T-helper 2 cell treated with Interferon-gamma antibody and Interleukin-4, amounts not matched to agents 100 ng/mL and 5 ng/mL, for 36 hours (primary cell): ENCODE results near the gene OSBPL10. TPM values are rescaled to one million over a fixed set of nuclear protein-coding genes. Genes with fewer than 3 reads are reported as not detected.

Experiments
- intact Hi-C: fragments of 100-400 bp; cut with micrococcal nuclease; formaldehyde crosslinking; loops from one replicate; pipeline ENCODE4 v1.15.1; 2023
- total RNA-seq: library from RNA; stranded (reverse); gene quantifications from 2 replicates; pipeline ENCODE4 v1.2.3, GENCODE V29; 2022

The OSBPL10 gene
- total RNA-seq, 1 donor from 2014 or later = 2.5 TPM

DNA sequence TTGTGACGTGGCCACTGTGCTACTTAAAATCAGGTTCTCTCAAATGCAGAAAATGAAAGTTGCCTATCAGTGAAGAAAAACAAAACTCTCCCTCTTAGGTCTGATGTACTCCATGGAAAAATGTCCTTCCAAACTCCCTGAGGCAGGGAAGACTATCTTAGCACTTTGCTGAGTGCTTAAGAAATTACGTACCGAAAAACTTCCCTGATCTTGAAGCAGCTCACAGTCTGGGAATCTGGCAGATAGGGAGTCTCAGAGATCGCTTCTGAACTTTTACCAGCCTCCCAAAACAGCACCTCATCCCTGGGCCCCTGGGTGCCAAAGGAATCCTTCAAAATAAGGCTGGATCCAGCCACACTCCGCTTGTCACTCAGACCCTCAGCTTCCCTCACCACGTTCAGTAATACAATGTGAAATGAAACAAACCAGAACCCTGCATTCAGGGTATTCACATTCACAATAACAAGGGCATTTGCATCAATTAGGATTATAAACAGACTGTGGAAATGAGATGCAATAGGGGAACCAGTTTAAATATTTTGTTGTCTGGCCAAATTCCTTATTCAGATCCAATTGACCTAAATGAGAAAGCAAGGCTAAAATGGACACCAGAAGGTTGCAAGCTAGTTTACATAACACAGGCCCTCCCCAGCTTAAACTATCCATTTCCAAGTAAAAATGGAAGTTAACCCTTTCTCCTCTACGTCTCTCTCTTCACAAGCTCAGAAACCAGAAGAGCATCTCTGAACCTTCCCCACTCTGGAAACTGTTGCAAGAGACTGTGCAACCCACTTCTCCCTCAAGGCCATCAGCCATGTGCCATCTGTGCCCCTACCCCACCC, 20.9 kb downstream of the OSBPL10 start:
- intact Hi-C loops = no loop called here

DNA sequence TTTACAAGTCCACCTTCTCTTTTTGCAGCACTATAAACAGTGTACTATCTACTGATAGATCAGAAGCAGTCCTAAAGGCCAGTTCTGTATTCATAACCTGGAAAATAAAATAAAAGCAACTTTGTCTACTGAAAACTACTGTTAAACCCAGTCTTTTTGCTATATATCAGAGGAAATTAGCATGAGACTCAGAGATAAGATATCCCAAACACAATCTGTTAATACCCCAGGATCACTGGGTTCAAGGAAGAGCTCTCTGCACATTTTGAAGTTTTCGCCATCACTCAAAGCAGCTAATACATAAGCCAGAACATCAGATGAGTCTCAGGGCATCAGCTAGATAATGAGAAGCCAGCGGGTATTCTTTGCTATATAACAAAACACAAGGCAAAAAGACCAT, 21.8 kb downstream of the OSBPL10 start:
- intact Hi-C loops = no loop called here

DNA sequence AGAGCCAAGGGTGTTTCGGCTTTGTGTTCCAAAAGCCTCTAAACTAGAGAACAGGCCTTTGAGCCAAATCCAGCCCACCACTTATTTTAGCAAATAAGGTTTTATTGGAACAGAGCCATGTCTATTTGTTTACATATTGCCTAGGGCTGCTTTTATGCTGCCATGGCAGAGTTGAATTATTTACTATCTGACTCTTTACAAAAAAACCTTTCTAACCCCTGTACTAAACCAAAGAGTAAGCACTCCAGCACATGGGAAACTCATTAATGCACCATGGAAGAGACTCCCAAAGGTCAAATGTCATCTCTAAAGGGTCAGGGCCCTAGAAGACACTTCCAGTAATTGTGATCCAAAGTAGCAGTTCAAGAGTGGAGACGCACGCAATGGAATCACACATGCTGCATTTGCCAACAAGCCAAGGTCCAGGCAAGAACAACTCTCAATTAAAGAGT, 22.3 kb downstream of the OSBPL10 start:
- intact Hi-C loops = no loop called here

DNA sequence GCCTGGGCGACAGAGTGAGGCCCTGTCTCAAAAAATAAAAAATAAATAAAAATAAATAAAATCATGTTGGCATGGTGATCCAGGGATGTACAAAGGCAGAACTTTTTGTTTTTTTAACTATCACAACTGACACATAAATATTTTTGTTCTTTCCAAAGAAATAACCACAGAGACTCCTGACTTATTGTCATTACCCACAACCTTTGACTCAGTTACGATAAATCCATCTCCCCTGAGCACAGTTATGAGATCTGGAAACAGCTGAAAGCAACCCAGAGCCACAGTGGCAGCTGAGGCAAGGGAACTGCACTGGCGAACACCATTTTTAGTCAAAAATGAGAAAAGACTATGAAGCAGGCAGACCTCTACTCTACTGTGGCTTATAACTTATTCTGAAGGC, 24.0 kb downstream of the OSBPL10 start:
- intact Hi-C loops = no loop called here

DNA sequence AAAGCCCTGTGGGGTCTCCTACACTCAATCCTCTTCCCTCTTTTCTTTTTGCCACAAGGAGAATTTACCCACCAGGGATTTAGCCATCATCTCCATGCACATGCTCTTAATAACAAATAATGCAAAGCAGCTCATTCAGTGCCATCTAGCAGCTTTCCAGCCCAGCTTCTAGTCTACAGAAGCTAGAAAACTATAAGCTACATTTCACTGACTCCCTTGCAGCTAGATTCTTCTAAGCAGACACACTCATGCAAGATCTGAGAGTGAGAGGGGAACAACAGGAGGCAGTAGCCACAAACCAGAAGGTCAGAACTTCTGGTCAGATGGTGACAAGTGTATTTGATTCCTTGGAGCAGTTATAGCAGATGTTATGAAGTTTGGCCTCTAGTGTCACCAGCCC, 25.5 kb downstream of the OSBPL10 start:
- intact Hi-C loops = no loop called here

DNA sequence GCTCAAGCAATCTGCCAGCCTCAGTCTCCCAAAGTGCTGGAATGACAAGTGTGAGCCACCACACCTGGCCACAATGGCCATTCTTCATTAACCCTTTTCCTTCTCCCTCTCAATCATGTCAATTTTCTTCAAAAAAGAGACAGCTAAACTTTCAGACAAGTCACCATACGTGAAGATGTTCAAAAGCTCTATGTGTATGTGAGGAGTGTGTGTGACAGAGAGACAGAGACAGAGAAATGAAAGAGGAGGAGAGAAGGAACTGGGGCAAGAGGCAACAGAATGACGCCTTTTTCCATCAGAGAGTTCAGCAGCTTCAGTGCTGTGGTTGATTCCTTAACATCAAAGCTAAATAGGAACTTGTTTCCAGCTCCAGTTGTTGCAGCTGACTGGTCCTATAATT, 27.4 kb downstream of the OSBPL10 start:
- intact Hi-C loops = no loop called here

DNA sequence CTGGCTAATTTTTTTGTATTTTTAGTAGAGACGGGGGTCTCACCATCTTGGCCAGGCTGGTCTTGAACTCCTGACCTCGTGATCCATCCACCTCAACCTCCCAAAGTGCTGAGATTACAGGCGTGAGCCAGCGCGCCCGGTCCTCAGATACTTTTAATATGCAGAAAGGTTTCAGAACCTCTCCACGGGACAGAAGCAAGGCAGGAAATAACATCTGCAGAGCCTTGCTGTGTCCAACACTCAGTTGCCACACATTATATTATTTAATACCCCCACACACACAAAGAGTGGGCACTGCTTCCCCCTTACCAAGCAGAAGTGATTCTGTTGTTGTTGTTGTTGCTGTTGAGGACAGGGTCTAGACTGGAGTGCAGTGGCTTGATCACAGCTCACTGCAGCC, 28.0 kb downstream of the OSBPL10 start:
- intact Hi-C loops = no loop called here

DNA sequence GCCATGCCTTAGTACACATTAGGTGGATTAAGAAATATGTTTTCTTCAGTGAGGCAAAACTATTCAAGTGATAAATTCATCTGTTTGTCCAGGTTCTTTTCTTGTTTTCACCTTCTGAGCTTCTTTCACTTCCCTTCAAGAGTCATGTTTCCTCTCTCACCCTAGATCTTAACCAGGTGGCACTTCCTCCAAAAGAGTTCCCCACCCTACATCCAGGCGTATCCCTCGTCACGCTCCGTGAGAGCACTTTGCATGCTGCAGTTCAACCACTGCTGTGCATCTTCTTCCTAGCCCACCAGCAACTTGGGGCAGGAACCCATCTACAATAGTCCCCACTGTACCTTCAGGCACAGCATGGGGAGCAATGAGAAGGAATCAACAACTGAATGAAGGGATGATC, 28.9 kb downstream of the OSBPL10 start:
- intact Hi-C loops = no loop called here

DNA sequence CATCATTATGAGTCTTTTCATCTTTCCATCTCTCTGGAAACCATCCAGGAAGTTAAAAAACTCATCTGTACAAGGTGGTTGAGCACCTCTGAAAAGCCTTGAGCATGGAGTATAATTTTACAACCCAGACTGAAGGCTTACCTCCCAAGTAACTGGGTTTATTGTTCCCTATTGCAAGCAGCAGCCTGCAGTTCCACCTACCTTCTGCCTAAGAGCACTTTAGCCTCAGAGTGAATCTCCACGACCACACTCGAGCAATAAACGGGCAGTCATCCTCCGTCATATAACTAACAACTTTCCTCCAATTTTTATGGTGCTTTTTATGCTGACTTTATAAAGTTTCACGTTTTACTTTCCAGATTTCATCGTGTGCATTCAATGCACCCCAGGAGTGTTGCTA, 32.8 kb downstream of the OSBPL10 start:
- intact Hi-C loops = no loop called here

DNA sequence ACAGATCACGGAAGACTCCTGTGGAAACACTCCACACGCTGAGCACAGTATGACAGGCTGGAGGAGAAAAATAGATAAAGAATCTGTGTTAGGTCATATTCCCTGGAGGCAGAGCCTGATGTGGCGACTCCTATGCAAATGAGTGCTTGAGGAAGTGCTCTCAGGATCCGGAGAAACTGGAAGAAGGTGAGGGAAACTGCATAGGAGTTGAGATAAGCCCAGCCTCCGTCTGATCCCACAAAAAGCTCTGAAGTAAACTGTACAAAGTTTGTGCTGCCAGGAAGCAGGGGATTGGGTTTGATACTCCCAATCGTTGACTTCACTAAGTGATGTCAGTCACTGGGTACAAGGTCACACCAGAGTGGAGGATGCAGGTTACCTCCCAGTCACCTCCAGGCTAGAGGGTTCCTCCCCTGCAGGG, 33.4 kb downstream of the OSBPL10 start:
- intact Hi-C loops = no loop called here

DNA sequence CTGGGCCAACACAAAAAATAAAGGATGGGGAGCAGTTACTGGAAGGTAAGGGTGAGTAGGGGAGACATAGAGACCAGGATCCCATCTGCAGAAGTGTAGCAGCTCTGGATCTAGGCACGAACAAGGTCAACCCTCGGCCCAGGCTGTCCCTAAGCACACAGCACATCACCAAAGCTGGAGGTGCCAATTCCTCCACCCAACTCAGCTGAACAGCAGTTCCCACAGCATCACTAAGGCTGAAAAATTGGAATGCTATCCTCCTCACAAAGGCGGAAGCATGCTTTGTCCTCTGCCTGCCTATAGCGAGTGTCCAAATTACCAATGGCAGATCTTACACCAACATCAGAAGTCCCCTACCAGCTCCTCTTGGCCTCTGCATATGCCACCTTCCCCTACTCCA, 33.9 kb downstream of the OSBPL10 start:
- intact Hi-C loops = no loop called here

DNA sequence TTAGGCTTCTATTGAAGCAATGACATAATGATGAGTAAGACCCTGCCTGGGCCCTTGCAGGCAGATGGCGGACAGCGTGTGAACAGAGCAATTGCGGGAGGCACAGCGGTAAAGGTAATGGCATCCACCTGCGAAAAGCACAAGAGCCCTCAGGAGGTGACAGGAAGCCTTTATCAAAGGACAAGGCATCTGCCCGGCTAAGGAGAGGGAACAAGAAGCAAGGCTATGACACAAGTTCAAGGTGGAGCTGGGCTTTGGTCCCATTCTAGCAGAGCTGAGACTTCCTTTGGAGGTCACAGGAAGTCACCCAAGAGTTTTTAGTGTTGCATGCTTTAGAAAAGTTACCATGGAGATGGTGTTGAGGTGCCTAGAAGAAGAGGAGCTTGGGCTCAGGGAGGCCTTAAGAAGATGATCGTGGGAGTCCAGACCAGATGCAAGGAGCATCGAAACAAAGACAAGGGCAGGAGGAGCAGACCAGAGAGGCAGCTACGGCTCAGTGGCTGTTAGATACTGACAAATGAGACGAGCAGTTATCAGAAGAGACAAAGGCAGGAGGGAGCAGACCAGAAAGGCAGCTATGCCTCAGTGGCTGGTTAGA, 34.5 kb downstream of the OSBPL10 start:
- intact Hi-C loops = no loop called here

DNA sequence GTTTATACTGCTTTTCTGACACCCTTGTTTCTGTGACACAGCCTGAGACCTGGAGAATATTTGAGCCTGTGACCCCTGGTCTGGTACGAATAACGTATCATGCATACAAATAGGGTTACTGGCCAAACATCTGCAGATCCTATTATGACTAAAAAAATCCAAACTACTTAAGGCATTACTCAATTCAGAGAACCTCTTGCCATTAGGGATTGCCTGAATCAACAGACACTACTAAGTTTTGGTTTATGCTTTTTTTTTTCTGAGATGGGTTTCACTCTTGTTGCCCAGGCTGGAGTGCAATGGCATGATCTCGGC, 35.4 kb downstream of the OSBPL10 start:
- intact Hi-C loops = no loop called here

DNA sequence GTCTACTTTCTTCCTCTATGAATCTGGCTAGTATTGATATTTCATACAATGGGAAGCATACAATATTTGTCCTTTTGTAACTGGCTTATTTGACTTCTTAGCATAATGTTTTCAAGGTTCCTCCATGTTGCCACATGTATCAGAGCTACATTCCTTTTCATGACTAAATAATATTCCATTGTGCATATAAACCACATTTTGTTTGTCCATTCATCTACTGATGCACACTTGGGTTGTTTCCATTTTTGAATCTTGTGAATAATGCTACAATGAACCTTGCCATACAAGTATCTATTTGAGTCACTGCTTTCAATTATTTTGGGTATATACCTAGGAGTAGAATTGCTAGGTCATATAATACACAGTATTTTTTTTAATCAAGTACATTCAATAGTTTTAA, 38.0 kb downstream of the OSBPL10 start:
- intact Hi-C loops = no loop called here

DNA sequence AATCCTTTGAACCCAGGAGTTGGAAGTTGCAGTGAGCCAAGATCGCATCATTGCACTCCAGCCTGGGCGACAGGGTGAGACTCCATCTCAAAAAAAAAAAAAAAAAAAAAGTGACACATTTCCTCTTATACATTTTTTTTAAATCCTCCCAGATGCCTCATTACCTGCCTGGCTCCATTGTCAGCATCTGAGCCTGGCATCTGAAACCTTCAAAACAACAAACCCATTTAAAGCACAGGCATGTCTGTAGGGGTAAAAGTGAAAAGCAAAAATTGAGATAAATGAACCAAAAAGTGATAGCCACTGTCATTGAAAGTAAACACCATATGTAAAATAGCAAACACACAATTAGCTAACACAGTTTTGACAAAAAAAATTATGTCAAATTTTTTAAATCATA, 38.6 kb downstream of the OSBPL10 start:
- intact Hi-C loops = no loop called here

DNA sequence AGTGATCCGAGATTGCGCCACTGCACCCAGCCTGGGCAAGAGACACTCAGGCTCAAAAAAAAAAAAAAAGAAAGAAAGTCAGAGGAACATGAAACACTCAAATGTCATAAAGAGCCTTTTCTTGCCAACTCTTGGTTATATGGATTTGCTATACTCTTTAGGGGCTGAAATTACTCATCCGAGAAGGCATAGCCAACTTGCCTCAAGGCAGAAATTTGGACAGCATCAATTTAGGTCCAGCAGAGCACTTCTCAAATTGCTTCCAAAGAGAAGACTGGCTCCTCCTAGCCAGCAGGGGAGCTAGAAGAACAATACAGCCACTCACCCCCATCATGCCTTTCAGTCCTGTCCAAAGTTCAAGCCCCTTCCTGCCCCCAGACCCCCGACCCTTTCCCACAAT, 43.8 kb downstream of the OSBPL10 start:
- intact Hi-C loops = no loop called here

DNA sequence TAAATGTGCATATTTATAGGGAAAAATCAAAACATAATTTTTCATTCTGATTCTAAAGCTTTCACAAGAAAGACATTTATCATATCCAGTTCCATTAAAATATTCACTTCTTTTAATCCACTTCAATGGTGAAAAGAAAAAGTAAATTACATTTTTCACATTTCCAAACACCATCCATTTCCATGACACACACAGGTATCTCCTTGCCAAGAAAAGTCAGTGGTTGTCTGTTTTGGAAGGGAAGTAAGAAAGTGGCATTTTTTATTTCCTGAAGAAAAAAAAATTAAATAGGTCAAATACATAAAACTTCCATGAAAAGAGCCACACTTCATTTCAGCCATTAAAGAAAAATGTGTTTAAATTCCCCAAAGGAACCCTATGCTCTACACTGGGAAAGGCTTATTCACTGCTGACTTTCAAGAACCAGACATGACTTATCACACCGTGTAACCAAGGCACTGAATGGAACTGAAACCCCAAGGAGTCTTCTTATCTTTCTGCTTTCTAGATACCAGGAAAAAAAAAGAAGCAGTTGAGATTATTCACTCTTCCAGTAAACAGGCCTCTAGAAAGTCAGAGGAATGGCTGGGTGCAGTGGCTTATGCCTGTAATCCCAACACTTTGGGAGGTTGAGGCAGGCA, 44.5 kb downstream of the OSBPL10 start:
- intact Hi-C loops = no loop called here

DNA sequence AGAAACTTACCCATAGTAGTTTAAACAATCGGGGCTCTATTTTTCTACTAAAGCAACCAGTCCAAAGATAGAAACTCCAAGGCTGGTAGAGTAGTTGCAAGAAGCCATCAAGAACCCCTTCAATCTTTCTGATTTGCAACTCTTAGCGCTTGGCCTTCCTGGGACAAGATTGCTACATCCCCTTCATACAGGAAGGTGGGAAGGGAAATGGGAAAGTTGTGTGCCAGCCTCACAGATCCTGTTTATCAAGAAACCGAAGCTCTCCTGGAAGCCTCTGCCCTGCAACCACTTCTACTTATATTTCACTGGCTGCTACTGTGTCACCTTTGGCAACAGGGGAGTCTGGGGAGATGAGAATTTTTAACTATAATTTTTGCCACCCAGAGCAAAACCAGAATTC, 46.2 kb downstream of the OSBPL10 start:
- intact Hi-C loops = no loop called here

DNA sequence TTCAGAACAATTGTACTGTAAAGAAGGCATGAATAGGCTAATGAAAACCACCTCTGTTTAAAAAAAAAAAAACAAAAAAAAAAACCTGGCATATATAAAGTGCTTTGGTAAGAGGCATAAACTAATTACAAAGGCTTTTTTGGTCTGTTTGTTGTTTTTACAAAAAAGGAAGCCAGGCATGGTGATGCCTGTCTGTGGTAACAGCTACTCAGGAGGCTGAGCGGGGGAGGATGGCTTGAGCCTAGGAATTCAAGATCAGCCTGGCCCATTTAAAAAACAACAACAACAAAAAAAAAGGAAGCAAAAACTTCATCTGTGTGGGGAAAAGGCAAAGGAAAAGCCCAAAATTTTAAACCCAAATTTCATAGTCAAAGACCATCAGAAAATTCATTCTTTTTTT, 47.0 kb downstream of the OSBPL10 start:
- intact Hi-C loops = no loop called here

DNA sequence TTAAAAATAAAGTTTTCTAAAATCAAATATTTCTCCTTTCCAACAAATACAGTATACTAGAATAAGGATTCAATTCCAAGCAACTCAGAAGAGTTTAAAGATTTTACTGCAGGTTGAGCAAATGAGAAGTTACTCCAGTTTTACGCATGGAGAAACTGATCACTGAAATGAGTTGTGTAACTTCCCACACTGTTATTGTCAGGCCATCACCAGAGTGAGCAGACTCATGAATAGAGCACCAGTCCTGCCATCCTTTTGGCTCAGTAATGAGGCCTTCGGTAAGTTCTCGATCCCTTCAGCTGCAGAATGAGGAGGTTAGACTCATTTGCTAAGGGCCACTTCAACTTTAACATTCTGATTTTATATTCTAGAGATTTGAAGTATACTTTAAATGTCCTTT, 48.1 kb downstream of the OSBPL10 start:
- intact Hi-C loops = no loop called here

DNA sequence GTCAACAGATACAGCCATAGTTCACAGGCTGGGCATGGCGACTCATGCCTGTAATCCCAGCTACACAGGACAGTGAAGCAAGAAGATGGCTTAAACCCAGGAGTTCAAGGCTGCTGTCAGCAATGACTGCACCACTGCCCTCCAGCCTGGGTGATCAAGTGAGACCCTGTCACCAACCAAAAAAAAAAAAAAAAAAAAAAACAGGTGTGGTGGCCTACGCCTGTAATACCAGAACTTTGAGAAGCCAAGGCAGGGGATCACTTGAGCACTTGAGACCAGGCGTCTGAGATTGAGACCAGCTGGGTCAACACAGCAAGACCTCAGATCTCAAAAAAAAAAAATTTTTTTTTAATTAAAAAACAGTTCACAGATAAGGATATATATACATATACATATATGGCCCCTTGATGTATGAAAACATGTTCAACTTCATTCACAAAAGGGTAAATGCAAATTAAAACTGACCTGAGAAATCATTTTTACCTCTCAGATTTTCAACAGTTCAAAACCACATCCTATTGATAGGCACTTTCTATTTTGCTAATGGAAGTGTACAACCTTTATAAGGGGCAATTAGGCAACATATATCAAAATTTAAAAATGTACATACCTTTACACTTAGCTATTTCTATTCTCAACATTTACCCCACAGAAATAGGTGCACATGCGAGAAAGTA, 51.1 kb downstream of the OSBPL10 start:
- intact Hi-C loops = loop anchor here (5.0 kb wide), 1 partner anchor 47 kb away; no protein-coding TSS in a partner anchor

DNA sequence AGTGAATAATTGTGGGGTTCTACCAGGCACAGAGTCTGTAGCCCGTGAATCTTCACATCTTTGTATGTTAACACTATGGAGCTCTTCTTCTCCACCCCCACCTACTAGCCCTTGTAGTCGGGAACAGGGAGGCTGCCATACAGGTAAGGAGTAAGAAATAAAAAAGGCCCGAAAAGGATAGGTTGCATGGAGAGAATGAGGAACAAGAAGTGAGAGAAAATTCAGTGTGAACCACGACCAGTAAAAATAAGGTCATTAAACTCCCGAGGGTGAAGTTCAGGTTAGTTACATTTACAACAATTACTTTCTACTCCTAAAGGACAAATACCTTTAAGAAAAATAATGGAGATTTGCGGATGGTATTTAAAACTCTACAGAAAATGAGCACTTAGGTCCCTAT, 53.3 kb downstream of the OSBPL10 start:
- intact Hi-C loops = loop anchor here (5.0 kb wide), 1 partner anchor 49 kb away; no protein-coding TSS in a partner anchor
